Colon (tissue), 2 donors: Measurements from ENCODE around the gene NDUFB2.
"Not testable (repeated sequence)": the region's sequence is repeated elsewhere in the genome, so short reads cannot be mapped to it uniquely, and the experiment has no call there.

Experiments used
- FAIRE-seq: peaks from 2 replicates; lab custom pipeline; 2012; peaks lifted over from hg19 to GRCh38; lab: Jason Lieb, UNC
- donor health status: control.
- donor health status: control.

The NDUFB2 gene

DNA sequence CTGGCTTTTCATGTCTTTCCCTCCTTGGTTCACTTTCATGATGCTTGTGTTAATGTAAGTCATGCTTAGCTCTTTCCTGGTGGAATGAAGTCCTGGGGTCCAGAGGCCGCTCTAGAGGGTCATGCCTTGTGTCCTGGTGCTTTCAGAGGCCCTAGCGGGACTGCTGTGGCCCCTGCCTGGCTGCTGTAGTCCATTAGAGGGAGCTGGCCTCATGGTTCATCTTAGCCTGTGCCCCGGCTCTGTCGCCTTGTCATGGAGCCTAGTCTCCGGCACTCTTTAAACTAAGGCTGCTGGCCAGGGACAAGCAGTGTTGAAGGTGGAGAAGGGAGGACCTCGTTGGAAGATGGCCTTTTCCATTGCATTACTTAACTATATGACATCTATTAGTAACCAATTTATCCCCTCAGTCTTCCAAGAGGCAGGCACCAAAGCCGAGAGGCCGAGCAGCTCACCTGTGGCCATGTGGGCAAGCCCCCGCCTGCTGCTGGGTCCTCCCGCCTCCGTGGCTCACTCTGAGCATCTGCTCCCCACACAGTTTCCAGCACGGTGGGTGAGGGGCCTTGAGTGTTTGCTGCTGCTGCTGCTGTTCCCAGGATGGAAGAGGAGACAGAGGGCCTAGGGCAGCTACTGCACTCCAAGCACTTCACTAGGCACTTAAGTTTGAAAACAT is 5.0 kb upstream of the NDUFB2 start:
- FAIRE-seq, result no peak

DNA sequence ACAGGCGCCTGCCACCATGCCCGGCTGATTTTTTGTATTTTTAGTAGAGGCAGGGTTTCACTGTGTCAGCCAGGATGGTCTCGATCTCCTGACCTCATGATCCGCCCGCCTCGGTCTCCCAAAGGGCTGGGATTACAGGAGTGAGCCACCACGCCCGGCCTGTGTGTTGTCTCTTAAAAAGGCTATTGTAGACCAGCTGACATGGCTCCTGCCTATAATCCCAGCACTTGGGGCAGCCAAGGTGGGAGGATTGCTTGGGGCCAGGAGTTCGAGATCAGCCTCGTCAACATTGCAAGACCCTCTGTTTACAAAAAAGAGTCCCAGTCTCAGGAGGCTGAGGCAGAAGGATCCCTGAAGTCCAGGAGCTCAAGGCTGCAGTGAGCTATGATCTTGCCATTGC is 2.7 kb upstream of the NDUFB2 start:
- not testable (repeated sequence) for FAIRE-seq

DNA sequence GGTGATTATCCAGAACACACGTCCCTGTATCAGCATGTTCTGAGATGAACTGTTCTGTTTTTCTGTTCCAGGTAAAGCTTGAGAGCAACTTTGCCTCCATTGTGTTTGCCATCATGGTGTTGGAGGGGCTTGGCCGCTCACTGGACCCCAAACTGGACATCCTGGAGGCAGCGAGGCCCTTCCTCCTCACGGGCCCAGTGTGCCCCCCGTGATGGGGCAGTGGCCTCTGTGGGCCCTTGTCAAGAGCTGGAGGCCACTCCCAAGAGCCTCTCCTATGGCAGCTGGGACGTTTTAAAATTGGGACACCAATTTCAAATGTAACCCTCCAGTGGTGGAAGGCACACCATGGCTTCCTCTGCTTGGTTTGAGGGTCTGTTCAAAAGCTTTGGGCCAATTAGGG is 1.9 kb upstream of the NDUFB2 start:
- no peak for FAIRE-seq

DNA sequence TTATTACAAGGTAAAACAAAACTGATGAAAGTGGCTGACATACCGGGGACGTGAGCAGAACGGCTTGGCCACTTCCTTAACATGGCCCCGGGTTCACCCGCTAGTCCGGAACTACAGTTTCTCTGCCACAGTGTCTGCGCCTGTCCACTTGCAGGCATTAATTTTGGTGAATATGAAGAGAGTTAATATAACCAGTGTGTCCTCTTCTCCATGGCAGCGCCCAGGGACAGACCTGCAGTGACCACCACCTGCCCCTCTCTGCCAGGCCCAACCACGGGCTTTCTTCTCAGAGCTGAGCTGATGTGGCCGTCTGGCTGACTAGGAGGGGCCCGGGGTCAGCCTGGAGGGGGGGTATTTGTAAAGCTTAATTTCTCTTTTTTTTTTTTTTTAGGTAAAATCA is 1.1 kb upstream of the NDUFB2 start:
- no peak for FAIRE-seq

GRCh38 chr7:140696024-140696679 is 356 bp upstream of the NDUFB2 start:
- no peak for FAIRE-seq

DNA sequence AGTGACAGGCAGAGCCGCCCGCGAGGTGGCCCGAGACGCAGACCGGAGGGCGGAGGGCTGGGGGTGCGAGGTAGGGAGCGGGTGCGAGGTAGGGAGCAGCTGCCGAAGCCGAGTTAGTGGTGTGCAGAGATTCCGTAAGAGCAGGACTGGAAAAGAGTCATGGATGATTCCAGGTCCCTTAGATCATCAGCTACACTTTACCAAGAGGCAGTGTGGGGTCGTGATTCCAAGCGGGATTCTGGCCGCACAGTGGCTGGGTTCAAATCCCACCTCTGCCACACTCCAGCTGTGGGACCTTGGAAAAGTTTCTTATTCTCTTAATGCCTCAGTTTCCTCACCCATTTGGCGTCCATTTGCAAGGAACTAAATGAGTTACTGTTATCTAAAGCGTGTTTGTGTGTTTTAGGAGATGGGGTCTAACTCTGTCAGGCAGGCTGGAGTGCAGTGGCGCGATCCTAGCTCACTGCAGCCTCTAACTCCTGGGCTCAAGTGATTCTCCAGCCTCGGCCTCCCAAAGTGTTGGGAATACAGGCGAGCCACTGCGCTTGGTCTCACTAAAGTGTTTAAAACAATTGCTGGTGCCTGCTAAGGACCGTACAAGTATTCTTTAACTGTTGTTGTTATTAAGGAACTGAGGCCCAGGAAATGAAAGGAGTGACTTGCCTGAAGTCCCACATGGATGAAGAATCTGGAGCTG is 1.1 kb downstream of the NDUFB2 start:
- FAIRE-seq, result no peak

GRCh38 chr7:140698477-140698876 is 2.0 kb downstream of the NDUFB2 start:
- FAIRE-seq, result no peak

GRCh38 chr7:140702774-140703173 is 6.3 kb downstream of the NDUFB2 start:
- no peak for FAIRE-seq

DNA sequence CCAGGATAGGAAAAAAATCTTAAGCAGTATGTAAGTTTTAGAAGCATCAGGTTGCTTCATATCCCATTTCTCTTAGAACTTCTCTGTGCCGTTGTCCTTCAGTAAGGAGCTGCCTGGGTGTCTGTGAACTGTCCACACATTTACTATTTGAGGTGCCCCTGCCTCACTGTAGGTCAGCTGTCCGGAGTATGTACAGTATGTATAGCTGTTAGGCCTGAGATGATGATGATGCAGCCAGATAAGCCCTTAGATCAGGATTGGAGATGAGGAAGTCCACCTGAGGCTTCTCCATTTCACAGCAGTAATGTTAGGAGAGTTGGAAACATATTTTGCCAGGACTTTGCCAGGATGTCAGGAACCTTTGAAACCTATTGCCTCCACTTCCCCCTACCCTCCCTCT is 7.7 kb downstream of the NDUFB2 start:
- FAIRE-seq, result no peak

GRCh38 chr7:140707132-140707531 is 10.6 kb downstream of the NDUFB2 start:
- FAIRE-seq, result no peak

GRCh38 chr7:140708764-140709163 is 12.3 kb downstream of the NDUFB2 start:
- not testable (repeated sequence) for FAIRE-seq

DNA sequence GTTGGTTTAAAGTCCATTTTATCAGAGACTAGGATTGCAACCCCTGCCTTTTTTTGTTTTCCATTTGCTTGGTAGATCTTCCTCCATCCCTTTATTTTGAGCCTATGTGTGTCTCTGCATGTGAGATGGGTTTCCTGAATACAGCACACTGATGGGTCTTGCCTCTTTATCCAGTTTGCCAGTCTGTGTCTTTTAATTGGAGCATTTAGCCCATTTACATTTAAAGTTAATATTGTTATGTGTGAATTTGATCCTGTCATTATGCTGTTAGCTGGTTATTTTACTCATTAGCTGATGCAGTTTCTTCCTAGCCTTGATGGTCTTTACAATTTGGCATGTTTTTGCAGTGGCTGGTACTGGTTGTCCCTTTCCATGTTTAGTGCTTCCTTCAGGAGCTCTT is 15.9 kb downstream of the NDUFB2 start:
- not testable (repeated sequence) for FAIRE-seq

GRCh38 chr7:140714331-140715040 is 18.0 kb downstream of the NDUFB2 start:
- FAIRE-seq, result no peak

DNA sequence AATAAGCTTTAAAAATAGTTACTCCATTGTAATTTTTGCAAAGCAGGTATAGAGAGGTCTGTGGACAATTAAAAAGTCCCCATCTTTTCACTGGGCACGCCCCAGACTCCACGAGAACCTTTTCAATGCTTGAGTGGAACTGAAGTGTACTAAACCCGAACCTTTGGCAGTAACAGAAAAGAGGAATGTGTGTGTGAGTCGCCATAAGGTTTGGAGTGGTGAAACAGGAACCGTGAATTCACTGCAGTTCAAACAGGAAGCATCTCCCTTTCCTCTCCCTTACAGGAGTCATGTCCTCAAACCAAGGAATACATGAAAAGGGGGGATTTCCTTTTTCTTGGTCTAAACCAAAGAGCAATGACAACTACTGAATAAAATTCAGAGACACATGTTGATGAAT is 23.2 kb downstream of the NDUFB2 start:
- FAIRE-seq, result no peak

DNA sequence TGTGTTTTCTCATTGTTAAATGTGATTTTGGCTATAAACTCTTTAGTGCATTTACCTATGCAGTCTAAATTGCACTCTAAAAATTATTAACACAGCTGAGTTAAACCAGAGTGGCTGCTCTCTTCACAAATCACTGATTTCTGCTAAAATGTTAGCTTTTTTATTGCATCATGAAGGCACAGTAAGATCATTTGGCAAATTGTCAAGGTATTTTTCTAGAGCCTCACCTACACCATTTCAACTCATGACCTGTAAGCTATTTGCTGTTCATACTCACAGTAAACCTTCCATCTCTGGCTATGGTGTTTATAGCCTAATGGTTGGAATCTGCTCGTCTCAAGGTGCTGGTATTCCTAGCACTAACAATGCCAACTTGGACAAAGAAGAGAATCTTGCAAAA is 25.7 kb downstream of the NDUFB2 start:
- FAIRE-seq, result no peak

DNA sequence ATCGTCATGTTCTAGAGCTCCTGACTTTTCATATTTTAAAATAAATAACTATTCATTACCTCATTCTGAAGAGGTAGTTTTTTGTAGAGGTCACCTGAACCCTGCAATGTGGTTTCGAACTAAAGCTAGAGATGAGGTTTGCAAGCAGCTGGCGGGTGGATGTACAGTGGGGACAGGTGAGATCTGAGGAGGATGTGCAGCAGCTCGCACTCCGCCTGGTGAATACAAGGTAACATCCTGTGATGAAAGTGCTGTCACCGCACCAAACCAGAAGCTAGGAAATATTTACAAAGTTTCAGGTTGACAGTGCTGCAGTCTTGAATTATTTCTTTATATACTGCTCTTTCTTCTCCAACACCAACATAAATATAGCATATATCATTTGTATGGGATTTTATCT is 26.5 kb downstream of the NDUFB2 start:
- FAIRE-seq, result no peak

- no peak for FAIRE-seq
Observed at GRCh38 chr7:140723574-140723973, 27.1 kb downstream of the NDUFB2 start.

GRCh38 chr7:140724706-140725105 is 28.2 kb downstream of the NDUFB2 start:
- FAIRE-seq, result no peak

GRCh38 chr7:140726281-140726680 is 29.8 kb downstream of the NDUFB2 start:
- FAIRE-seq, result no peak

DNA sequence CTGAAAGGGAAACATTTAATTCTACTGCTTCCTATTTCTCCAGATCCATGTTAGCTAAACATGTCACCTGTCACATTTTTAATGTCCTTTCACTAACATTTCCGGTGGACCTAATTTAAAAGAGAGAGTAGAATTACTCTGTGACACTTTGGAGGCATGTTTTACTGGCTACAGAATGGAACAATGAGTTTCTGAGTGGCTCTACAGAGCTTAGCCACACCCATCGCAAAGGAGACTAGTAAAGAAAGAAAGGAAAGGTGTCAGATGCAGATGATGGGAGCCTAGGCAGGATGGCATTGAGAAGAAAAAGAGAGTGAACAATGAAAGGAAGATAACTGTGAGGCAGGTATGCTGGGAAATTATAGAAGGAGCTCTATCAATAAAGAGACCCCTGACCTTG is 35.9 kb downstream of the NDUFB2 start:
- FAIRE-seq, result no peak

GRCh38 chr7:140734096-140734495 is 37.6 kb downstream of the NDUFB2 start:
- FAIRE-seq, result no peak

GRCh38 chr7:140734729-140735128 is 38.2 kb downstream of the NDUFB2 start:
- peak; percentile 51 for FAIRE-seq

DNA sequence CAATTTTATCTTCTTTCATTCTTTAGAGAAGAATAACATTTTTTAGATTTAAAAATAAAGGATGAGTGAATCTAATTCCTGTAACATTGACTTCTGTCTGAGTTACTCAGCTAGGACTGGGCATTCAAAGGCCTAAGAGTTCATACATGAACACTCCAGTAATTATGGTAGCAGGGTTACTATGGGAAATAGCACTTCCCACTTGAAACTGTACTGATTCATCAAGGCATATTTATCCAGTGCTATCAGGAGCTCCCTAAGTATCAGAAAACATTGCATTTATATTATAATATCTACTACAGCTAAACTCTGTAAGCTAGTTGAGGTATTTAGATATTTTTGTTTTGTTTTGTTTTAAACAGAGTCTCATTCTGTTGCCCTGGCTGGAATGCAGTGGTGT is 41.8 kb downstream of the NDUFB2 start:
- no peak for FAIRE-seq
